ENCODE data around the gene ELP5. TPM values are rescaled to one million over a fixed set of nuclear protein-coding genes. Genes with fewer than 3 reads are reported as not detected.

The ELP5 gene
- total RNA-seq, 2 experiments from 2014 or later: 58.1 to 62.3 TPM

DNA sequence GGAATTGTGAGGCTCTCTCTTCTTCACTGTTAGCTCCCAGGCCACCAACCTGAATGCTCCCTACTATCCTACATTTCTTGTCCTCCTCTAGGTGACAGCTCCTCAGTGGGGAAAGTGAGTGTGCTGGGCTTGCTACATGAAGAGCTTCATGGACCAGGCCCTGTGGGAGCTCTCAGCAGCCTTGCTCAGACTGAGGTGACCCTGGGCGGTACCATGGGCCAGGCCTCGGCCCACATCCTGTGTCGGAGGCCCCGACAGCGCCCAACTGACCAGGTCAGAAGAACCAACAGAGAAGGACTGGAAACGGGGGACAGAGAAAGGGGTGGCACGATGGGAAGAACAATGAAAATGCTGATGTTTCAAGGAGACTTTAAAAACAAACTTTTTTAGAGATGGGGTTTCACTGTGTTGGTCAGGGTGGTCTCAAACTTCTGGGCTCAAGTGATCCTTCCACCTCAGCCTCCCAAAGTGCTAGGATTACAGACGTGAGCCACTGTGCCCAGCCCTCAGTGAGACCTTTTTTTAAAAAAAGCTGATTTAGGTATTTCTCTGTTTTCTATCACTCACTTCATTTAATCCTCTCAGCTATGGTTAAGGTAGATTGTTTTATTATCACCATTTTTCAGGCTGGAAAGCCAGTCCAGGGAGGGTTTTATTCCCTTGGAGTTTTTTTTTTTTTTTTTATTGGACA lies 4.9 kb downstream of the ELP5 start:
- Mint-ChIP-seq H3K27me3 (peaks cover 3% of the 10 kb centered on the region), H3K9me3 (ENCODE audit: low read depth) (no peaks in the 10 kb centered on the region), H3K27ac (peak overlapping the region; percentile 17), H3K4me1 (peaks cover 21% of the 10 kb centered on the region), H3K36me3 (ENCODE audit: low read depth) (peaks cover 36% of the 10 kb centered on the region), H3K4me3 (no peak overlapping the region)
- intact Hi-C loops (cut with DNase I, micrococcal nuclease): no loop called here
- no peak for ATAC-seq
- DNase-seq: no peak
- ChIA-PET CTCF (interaction anchor here (0.7 to 0.8 kb wide), 2 partner anchors 24 to 36 kb away, joined by 3 read pairs; partner anchors contain the start of gene SLC2A4), POLR2A (interaction anchor here (0.6 kb wide), 2 partner anchors 43 to 74 kb away, joined by 4 to 14 read pairs; no protein-coding TSS in a partner anchor)

DNA sequence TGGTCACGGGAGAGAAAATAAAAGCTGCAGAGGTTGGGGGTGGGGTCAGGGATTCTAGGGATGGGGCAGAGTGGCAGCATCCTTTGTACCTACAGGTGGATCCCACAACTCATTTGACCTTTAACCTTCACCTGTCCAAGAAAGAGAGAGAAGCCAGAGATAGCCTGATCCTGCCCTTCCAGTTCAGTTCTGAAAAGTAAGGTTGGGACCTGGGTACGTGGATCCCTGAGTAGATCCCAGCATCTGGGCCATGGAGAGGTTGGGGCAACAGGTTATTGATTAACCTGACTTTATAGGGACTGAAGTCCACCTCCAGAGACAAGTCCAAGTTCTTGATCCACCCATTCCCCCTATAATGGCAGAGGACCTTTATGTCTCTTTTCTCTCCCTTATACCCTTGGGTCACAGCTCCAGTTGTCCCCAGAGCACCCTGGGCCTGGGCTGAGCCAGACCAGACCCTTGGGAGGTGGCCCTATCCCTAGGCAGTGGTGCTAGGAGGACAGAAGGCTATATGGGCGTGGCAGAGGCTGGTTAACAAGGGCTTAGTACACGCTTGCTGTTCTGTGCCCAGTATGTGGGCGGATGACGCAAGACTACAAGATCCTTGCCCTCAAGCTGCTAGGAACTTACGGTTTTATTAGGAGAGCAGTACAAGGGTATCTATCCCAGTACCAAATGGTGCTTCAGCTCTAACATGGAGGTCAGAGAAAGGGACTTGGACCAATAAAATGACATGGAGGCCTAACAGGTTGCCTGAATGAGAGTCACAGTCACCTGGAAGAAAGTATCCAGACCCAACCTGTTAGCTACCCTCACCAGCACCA lies 6.9 kb downstream of the ELP5 start:
- intact Hi-C loops (cut with DNase I, micrococcal nuclease): no loop called here
- Mint-ChIP-seq H3K9me3 (ENCODE audit: low read depth) (no peaks in the 10 kb centered on the region), H3K36me3 (ENCODE audit: low read depth) (peaks cover 25% of the 10 kb centered on the region), H3K4me3 (no peak overlapping the region), H3K27ac (no peak overlapping the region), H3K4me1 (peaks cover 28% of the 10 kb centered on the region), H3K27me3 (peaks cover 17% of the 10 kb centered on the region)
- no peak for DNase-seq
- ChIA-PET POLR2A (interaction anchor here (0.6 kb wide), 1 partner anchor 32 kb away, joined by 5 read pairs; no protein-coding TSS in a partner anchor), CTCF (interaction anchor here (1.0 kb wide), 1 partner anchor 39 kb away, joined by 3 read pairs; the partner anchor contains the start of genes ACADVL and DLG4)
- no peak for ATAC-seq

DNA sequence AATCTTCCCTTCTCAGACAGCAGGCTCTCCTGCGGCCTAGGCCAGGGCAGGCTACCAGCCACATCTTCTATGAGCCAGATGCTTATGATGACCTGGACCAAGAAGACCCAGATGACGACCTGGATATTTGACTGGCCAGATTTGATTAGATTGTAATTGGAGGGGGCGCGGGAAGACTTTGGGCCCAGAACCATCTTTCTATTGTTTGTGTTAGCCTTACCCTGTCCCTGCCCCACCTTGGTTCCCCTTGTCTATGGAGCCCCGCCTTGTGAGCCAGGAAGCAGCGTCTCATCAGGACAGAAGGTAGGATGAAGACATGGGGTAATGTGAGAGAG lies 7.5 kb downstream of the ELP5 start:
- peaks cover 22% of the 10 kb centered on the region for H3K36me3 Mint-ChIP-seq (ENCODE audit: low read depth)
- ATAC-seq (no peak), DNase-seq (no peak)
- no peaks in the 10 kb centered on the region for H3K9me3 Mint-ChIP-seq (ENCODE audit: low read depth)
- POLR2A ChIA-PET: no interaction called here
- no peak overlapping the region for H3K4me3 Mint-ChIP-seq
- H3K27ac Mint-ChIP-seq: no peak overlapping the region
- peaks cover 28% of the 10 kb centered on the region for H3K4me1 Mint-ChIP-seq
- peaks cover 22% of the 10 kb centered on the region for H3K27me3 Mint-ChIP-seq
- intact Hi-C loops (cut with DNase I, micrococcal nuclease): no loop called here
- CTCF ChIA-PET: no interaction called here

DNA sequence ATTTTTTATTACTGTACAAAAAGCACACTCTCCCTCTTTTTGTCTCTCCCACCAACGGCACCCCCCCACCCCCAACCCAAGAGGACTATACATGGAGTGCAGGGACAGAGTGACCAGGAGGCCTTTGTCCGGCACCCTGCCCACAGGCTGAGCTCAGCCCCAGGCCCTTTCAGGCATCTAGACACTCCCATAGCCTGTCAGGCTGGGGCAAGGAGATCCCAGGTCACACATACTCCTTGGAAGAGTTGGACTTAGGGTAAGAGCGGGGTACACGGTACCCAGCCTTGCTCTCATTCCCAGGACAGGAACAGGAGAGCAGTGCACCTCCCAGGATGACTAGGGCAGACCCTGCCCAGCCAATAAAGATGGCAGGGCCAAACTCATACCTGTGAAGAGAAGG lies 8.1 kb downstream of the ELP5 start:
- ChIA-PET POLR2A (interaction anchor here (0.5 kb wide), 1 partner anchor 153 kb away, joined by 4 read pairs; no protein-coding TSS in a partner anchor), CTCF (no interaction called here)
- peaks cover 17% of the 10 kb centered on the region for H3K36me3 Mint-ChIP-seq (ENCODE audit: low read depth)
- ATAC-seq (no peak), DNase-seq (no peak)
- H3K4me1 Mint-ChIP-seq: peaks cover 28% of the 10 kb centered on the region
- intact Hi-C loops (cut with DNase I, micrococcal nuclease): loop anchor here in 1 of 2 experiments (5.0 kb wide), 1 partner anchor 37 kb away; no protein-coding TSS in a partner anchor
- H3K27me3 Mint-ChIP-seq: peaks cover 23% of the 10 kb centered on the region
- H3K27ac Mint-ChIP-seq: no peak overlapping the region
- no peaks in the 10 kb centered on the region for H3K9me3 Mint-ChIP-seq (ENCODE audit: low read depth)
- no peak overlapping the region for H3K4me3 Mint-ChIP-seq

GRCh38 chr17:7260651-7261378 lies 8.8 kb downstream of the ELP5 start:
- POLR2A ChIA-PET: no interaction called here
- H3K27me3 Mint-ChIP-seq: peaks cover 23% of the 10 kb centered on the region
- peaks cover 17% of the 10 kb centered on the region for H3K36me3 Mint-ChIP-seq (ENCODE audit: low read depth)
- intact Hi-C loops (cut with DNase I, micrococcal nuclease): loop anchor here in 1 of 2 experiments (5.0 kb wide), 1 partner anchor 36 kb away; no protein-coding TSS in a partner anchor
- H3K4me1 Mint-ChIP-seq: peaks cover 28% of the 10 kb centered on the region
- H3K27ac Mint-ChIP-seq: no peak overlapping the region
- H3K9me3 Mint-ChIP-seq (ENCODE audit: low read depth): no peaks in the 10 kb centered on the region
- ATAC-seq: peak; percentile 41
- CTCF ChIA-PET: no interaction called here
- peak overlapping the region; percentile 33 for H3K4me3 Mint-ChIP-seq
- peak; percentile 57 for DNase-seq

DNA sequence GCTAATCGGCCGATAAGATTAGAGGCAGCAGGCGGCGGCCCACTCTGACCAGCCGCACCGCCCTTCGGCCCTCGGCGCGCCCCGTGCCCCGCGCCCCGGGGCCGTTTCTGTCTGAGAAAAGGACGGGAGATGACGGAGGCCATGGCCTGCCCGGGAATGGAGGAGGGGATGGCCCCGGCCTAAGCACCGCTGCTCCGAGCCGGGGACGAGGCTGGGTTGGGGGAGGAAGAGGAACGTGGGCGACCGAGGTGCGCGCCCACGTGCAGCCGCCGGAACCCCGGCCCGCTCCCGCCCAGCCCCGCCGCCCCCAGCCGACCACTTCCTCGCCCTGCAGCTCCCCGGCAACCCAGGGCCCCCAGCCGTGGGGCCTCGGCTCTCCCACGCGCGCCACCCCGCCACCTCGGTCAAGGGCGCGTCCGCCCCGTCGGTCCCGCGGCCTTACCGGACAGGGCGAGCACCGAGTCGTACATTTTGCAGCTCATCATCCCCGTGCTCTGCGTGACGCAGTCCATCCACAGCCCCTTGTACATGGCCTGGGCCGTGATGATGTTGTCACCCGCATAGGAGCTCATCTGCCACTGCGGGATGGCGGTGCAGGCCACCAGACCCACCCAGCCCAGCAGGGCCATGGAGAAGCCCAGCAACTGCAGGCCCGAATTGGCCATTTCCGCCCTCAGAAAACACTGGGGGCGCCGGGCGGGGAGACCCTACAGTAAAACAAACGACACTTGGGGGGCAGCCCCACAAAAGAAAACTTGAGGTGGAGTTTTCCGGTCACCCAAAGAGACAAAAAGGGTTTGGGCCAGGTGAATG lies 9.6 kb downstream of the ELP5 start:
- Mint-ChIP-seq H3K4me3 (peak overlapping the region; percentile 45), H3K4me1 (peaks cover 28% of the 10 kb centered on the region), H3K27me3 (peaks cover 23% of the 10 kb centered on the region), H3K27ac (no peak overlapping the region), H3K9me3 (ENCODE audit: low read depth) (no peaks in the 10 kb centered on the region), H3K36me3 (ENCODE audit: low read depth) (peaks cover 9% of the 10 kb centered on the region)
- peak; percentile 42 for DNase-seq
- intact Hi-C loops (cut with DNase I, micrococcal nuclease): loop anchor here in 1 of 2 experiments (5.0 kb wide), 1 partner anchor 36 kb away; no protein-coding TSS in a partner anchor
- peak; percentile 40 for ATAC-seq
- CTCF ChIA-PET: no interaction called here
- POLR2A ChIA-PET: interaction anchor here (0.6 kb wide), 1 partner anchor 14 kb away, joined by 4 read pairs; no protein-coding TSS in a partner anchor

DNA sequence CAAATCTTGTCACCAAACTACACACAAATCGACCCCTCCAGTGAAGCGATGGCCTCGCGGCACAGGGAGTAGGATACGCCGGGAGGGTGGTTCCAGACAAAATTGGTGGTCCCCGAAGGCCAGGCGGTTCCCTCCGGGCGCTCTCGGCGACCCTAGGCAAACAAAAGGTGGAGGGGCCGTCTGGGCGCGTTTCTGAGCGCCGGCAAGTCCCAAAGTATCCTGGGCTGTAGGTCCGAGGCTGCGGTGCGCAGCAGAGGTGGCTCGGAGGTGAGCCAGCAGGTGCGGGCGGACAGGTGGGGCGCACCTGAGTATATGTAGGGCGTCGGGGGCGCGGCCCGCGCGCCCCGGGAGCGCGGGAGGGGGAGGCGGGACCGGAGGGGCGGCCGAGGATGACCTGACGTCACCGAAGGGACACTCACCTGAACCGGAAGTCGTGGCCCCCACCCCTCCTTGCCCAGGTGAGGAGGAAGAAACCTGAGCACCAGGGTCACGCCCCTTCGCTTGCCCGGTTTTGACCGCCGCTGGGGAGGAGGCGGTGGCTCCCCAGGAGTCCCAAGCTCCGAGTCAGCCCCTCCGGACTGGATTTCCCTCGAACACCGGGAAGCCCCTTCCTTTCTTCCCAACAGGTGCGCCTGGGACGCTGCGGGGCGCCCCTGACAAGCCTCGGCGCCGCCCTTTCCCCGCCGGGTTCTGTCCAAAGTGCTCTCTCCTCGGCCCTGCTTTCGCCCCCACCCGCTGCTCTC lies 10.3 kb downstream of the ELP5 start, which contains the start of gene CLDN7:
Gene CLDN7 (minus strand): TSS at position 287 of the 743 bp plus-strand sequence. CDS start 435 bp downstream, outside the sequence.
- no peak for ATAC-seq
- no peak for DNase-seq
- H3K36me3 Mint-ChIP-seq (ENCODE audit: low read depth): peaks cover 5% of the 10 kb centered on the region
- intact Hi-C loops (cut with DNase I, micrococcal nuclease): loop anchor here in 1 of 2 experiments (5.0 kb wide), 1 partner anchor 35 kb away; no protein-coding TSS in a partner anchor
- CTCF ChIA-PET: no interaction called here
- H3K27ac Mint-ChIP-seq: peak within 1 kb of the TSS; percentile 24
- peak within 1 kb of the TSS; percentile 45 for H3K4me3 Mint-ChIP-seq
- peaks cover 25% of the 10 kb centered on the region for H3K27me3 Mint-ChIP-seq
- peaks cover 28% of the 10 kb centered on the region for H3K4me1 Mint-ChIP-seq
- POLR2A ChIA-PET: no interaction called here
- no peaks in the 10 kb centered on the region for H3K9me3 Mint-ChIP-seq (ENCODE audit: low read depth)

GRCh38 chr17:7262935-7263800 lies 11.2 kb downstream of the ELP5 start:
- peak overlapping the region; percentile 35 for H3K4me3 Mint-ChIP-seq
- DNase-seq (peak; percentile 57), ATAC-seq (peak; percentile 14)
- peaks cover 25% of the 10 kb centered on the region for H3K27me3 Mint-ChIP-seq
- H3K27ac Mint-ChIP-seq: peak overlapping the region; percentile 24
- intact Hi-C loops (cut with DNase I, micrococcal nuclease): loop anchor here in 1 of 2 experiments (5.0 kb wide), 1 partner anchor 34 kb away; no protein-coding TSS in a partner anchor
- H3K4me1 Mint-ChIP-seq: peaks cover 28% of the 10 kb centered on the region
- H3K36me3 Mint-ChIP-seq (ENCODE audit: low read depth): peaks cover 5% of the 10 kb centered on the region
- CTCF ChIA-PET: no interaction called here
- POLR2A ChIA-PET: interaction anchor here (1.0 kb wide), 1 partner anchor 24 kb away, joined by 3 read pairs; the partner anchor contains the start of gene PHF23
- H3K9me3 Mint-ChIP-seq (ENCODE audit: low read depth): no peaks in the 10 kb centered on the region

GRCh38 chr17:7263801-7264078 lies 11.7 kb downstream of the ELP5 start:
- no peaks in the 10 kb centered on the region for H3K9me3 Mint-ChIP-seq (ENCODE audit: low read depth)
- ChIA-PET CTCF (no interaction called here), POLR2A (interaction anchor here (1.0 kb wide), 1 partner anchor 24 kb away, joined by 3 read pairs; the partner anchor contains the start of gene PHF23)
- peaks cover 25% of the 10 kb centered on the region for H3K27me3 Mint-ChIP-seq
- peak overlapping the region; percentile 59 for H3K27ac Mint-ChIP-seq
- ATAC-seq: no peak
- intact Hi-C loops (cut with DNase I, micrococcal nuclease): loop anchor here in 1 of 2 experiments (5.0 kb wide), 1 partner anchor 34 kb away; no protein-coding TSS in a partner anchor
- peaks cover 28% of the 10 kb centered on the region for H3K4me1 Mint-ChIP-seq
- H3K4me3 Mint-ChIP-seq: peak overlapping the region; percentile 35
- DNase-seq: no peak
- peaks cover under 1% of the 10 kb centered on the region for H3K36me3 Mint-ChIP-seq (ENCODE audit: low read depth)

All from activated CD4-positive, alpha-beta T cell treated with anti-CD3 and anti-CD28 coated beads for 36 hours (primary cell).